ENCODE results near the gene LSM7. TPM values are rescaled to one million over a fixed set of nuclear protein-coding genes. Genes with fewer than 3 reads are reported as not detected.

The LSM7 gene
- total RNA-seq, 2 experiments from 2014 or later = 73.6 to 80.1 TPM

- ChIA-PET CTCF (interaction anchor here (0.5 to 3.3 kb wide), 2 partner anchors 37 to 625 kb away, joined by 4 to 16 read pairs; partner anchors contain the start of gene ZNF57), POLR2A (interaction anchor here (0.6 to 11.5 kb wide), 6 partner anchors 12 to 51 kb away, joined by 3 to 195 read pairs (median 5); partner anchors contain the start of genes JSRP1 and PLEKHJ1)
- ATAC-seq (ENCODE audit: poor library complexity) (no peak), DNase-seq (peak in 1 of 14 experiments; percentile 49)
- H3K27ac Mint-ChIP-seq = peak overlapping the region; percentile 97
- TF ChIP-seq CTCF (IDR thresholded peaks at IDR 0.05) = no peak
- no peak overlapping the region for H3K4me3 Mint-ChIP-seq
- peaks cover 31% of the 10 kb centered on the region for H3K4me1 Mint-ChIP-seq (ENCODE audit: low read depth)
- peaks cover 0 to 6% of the 10 kb centered on the region in 2 experiments for H3K9me3 ChIP-seq (ENCODE audit: control insufficient read depth in 1 of 2, insufficient read depth in 1 of 2, low read length in 2 of 2)
- no peaks in the 10 kb centered on the region for H3K9me3 Mint-ChIP-seq
- H3K27me3 ChIP-seq (ENCODE audit: control insufficient read depth in 1 of 2, insufficient read depth in 2 of 2, low read length in 2 of 2) = peaks cover 0 to 6% of the 10 kb centered on the region in 2 experiments
- no peaks in the 10 kb centered on the region for H3K27me3 Mint-ChIP-seq
- no peak overlapping the region for H3K4me3 ChIP-seq (ENCODE audit: low read length)
- peaks cover 53% of the 10 kb centered on the region for H3K4me1 ChIP-seq (ENCODE audit: insufficient read depth, low read length)
- peaks cover 32% of the 10 kb centered on the region for H3K36me3 ChIP-seq (ENCODE audit: insufficient read depth, low read length)
- no peak overlapping the region for H3K27ac ChIP-seq (ENCODE audit: low read depth in 1 of 2, low read length in 2 of 2)
- intact Hi-C loops (cut with DNase I, micrococcal nuclease) = loop anchor here (1.0 to 10.0 kb wide), 3 partner anchors 41 to 339 kb away; no protein-coding TSS in a partner anchor
- H3K36me3 Mint-ChIP-seq (ENCODE audit: low read depth) = peaks cover 43% of the 10 kb centered on the region
Measured at GRCh38 chr19:2275588-2276428, 52.6 kb downstream of the LSM7 start.

GRCh38 chr19:2274931-2275535 lies 53.4 kb downstream of the LSM7 start:
- DNase-seq (peak in 8 of 14 experiments; percentile 42 to 77 (median 56)), ATAC-seq (ENCODE audit: poor library complexity) (peak; percentile 17)
- POLR2A ChIA-PET = interaction anchor here (0.6 to 11.5 kb wide), 6 partner anchors 14 to 51 kb away, joined by 3 to 195 read pairs (median 14); partner anchors contain the start of genes JSRP1, PLEKHJ1 and SF3A2
- TF ChIP-seq CTCF (IDR thresholded peaks at IDR 0.05) = peak; percentile 47
- intact Hi-C loops (cut with DNase I, micrococcal nuclease) = loop anchor here (1.0 to 10.0 kb wide), 4 partner anchors 42 to 340 kb away; partner anchors contain the start of genes LSM7 (in 1 of the 2) and SPPL2B (in 1 of the 2)
- Mint-ChIP-seq H3K4me1 (ENCODE audit: low read depth) (peaks cover 31% of the 10 kb centered on the region), H3K27ac (peak overlapping the region; percentile 97), H3K4me3 (peak overlapping the region; percentile 85), H3K27me3 (no peaks in the 10 kb centered on the region), H3K9me3 (no peaks in the 10 kb centered on the region), H3K36me3 (ENCODE audit: low read depth) (peaks cover 48% of the 10 kb centered on the region)
- CTCF ChIA-PET = interaction anchor here (0.5 to 3.3 kb wide), 7 partner anchors 14 to 1412 kb away, joined by 3 to 16 read pairs (median 5); partner anchors contain the start of gene ZNF57
- Histone ChIP-seq H3K27ac (ENCODE audit: low read depth in 1 of 2, low read length in 2 of 2) (no peak overlapping the region), H3K36me3 (ENCODE audit: insufficient read depth, low read length) (peaks cover 32% of the 10 kb centered on the region), H3K9me3 (ENCODE audit: control insufficient read depth in 1 of 2, insufficient read depth in 1 of 2, low read length in 2 of 2) (peaks cover 0 to 6% of the 10 kb centered on the region in 2 experiments), H3K4me3 (ENCODE audit: low read length) (no peak overlapping the region), H3K27me3 (ENCODE audit: control insufficient read depth in 1 of 2, insufficient read depth in 2 of 2, low read length in 2 of 2) (peaks cover 0 to 6% of the 10 kb centered on the region in 2 experiments), H3K4me1 (ENCODE audit: insufficient read depth, low read length) (peaks cover 47% of the 10 kb centered on the region)

- H3K27ac ChIP-seq (ENCODE audit: low read depth in 1 of 2, low read length in 2 of 2) = peak overlapping the region; percentile 64 to 85
- H3K27me3 Mint-ChIP-seq = no peaks in the 10 kb centered on the region
- no peak for TF ChIP-seq CTCF (IDR thresholded peaks at IDR 0.05)
- H3K9me3 ChIP-seq (ENCODE audit: control insufficient read depth in 1 of 2, insufficient read depth in 1 of 2, low read length in 2 of 2) = peaks cover 0 to 6% of the 10 kb centered on the region in 2 experiments
- H3K4me1 Mint-ChIP-seq (ENCODE audit: low read depth) = peaks cover 31% of the 10 kb centered on the region
- peaks cover 32% of the 10 kb centered on the region for H3K36me3 ChIP-seq (ENCODE audit: insufficient read depth, low read length)
- H3K4me1 ChIP-seq (ENCODE audit: insufficient read depth, low read length) = peaks cover 47% of the 10 kb centered on the region
- ChIA-PET CTCF (interaction anchor here (0.6 to 3.3 kb wide), 8 partner anchors 15 to 1413 kb away, joined by 3 to 16 read pairs (median 5); partner anchors contain the start of gene PLEKHJ1), POLR2A (interaction anchor here (1.1 to 11.5 kb wide), 7 partner anchors 15 to 119 kb away, joined by 4 to 195 read pairs (median 4); partner anchors contain the start of genes JSRP1, LSM7, PLEKHJ1 and SF3A2)
- peaks cover 0 to 6% of the 10 kb centered on the region in 2 experiments for H3K27me3 ChIP-seq (ENCODE audit: control insufficient read depth in 1 of 2, insufficient read depth in 2 of 2, low read length in 2 of 2)
- peaks cover 56% of the 10 kb centered on the region for H3K36me3 Mint-ChIP-seq (ENCODE audit: low read depth)
- intact Hi-C loops (cut with DNase I, micrococcal nuclease) = loop anchor here in 1 of 2 experiments (5.0 to 10.0 kb wide), 2 partner anchors 53 to 341 kb away; partner anchors contain the start of genes LSM7 and SPPL2B
- DNase-seq (peak in 1 of 14 experiments; percentile 47), ATAC-seq (ENCODE audit: poor library complexity) (no peak)
- peak overlapping the region; percentile 6 for H3K4me3 ChIP-seq (ENCODE audit: low read length)
- H3K4me3 Mint-ChIP-seq = peak overlapping the region; percentile 76
- H3K27ac Mint-ChIP-seq = peak overlapping the region; percentile 97
- H3K9me3 Mint-ChIP-seq = no peaks in the 10 kb centered on the region
Measured at GRCh38 chr19:2274185-2274711, 54.1 kb downstream of the LSM7 start.

Data from CD4-positive, alpha-beta T cell (primary cell).